Neural crest cell (in vitro differentiated cells): Measurements from ENCODE around the gene PRAMEF13. TPM values are rescaled to one million over a fixed set of nuclear protein-coding genes. Genes with fewer than 3 reads are reported as not detected.

Experiments used
- total RNA-seq: library from RNA; stranded (reverse); gene quantifications from 2 replicates; pipeline ENCODE4 v1.2.1, GENCODE V29; 2021

Gene PRAMEF13
- total RNA-seq, 1 donor from 2014 or later, result not detected

Other genes starting within 250 kb of the PRAMEF13 start
- gene PRAMEF27, start 144.8 kb downstream of the PRAMEF13 start, total RNA-seq, result not detected in 2 replicates
- gene HNRNPCL3, start 140.6 kb downstream of the PRAMEF13 start, total RNA-seq, result not detected in 2 replicates
- gene PRAMEF25, start 130.6 kb downstream of the PRAMEF13 start, total RNA-seq, result not detected in 2 replicates
- not detected in 2 replicates for gene HNRNPCL2, start 84.6 kb downstream of the PRAMEF13 start, total RNA-seq
- not detected in 2 replicates for gene PRAMEF26, start 45.4 kb downstream of the PRAMEF13 start, total RNA-seq
- not detected in 2 replicates for gene HNRNPCL4, start 35.8 kb downstream of the PRAMEF13 start, total RNA-seq
- not detected in 2 replicates for gene PRAMEF9, start 29.6 kb downstream of the PRAMEF13 start, total RNA-seq
- not detected in 2 replicates for gene PRAMEF18, start 24.7 kb upstream of the PRAMEF13 start, total RNA-seq
- gene PRAMEF5, start 52.8 kb upstream of the PRAMEF13 start, total RNA-seq, result not detected in 2 replicates
- not detected in 2 replicates for gene PRAMEF8, start 83.7 kb upstream of the PRAMEF13 start, total RNA-seq
- not detected in 2 replicates for gene PRAMEF33, start 102.1 kb upstream of the PRAMEF13 start, total RNA-seq
- gene PRAMEF15, start 114.2 kb upstream of the PRAMEF13 start, total RNA-seq, result not detected in 2 replicates
- not detected in 2 replicates for gene PRAMEF14, start 145.7 kb upstream of the PRAMEF13 start, total RNA-seq
- not detected in 2 replicates for gene PRAMEF19, start 170.5 kb upstream of the PRAMEF13 start, total RNA-seq
- not detected in 2 replicates for gene PRAMEF17, start 188.2 kb upstream of the PRAMEF13 start, total RNA-seq
- not detected in 2 replicates for gene PRAMEF20, start 209.0 kb upstream of the PRAMEF13 start, total RNA-seq